NCI-H774 (cell line): ENCODE results near the gene LPIN1.

ENCODE experiments used
- DNase-seq: peaks from one replicate; lab custom pipeline; 2025; lab: John Stamatoyannopoulos, UW

The LPIN1 gene

GRCh38 chr2:11866358-11867335 lies 120.2 kb downstream of the LPIN1 start:
- DNase-seq, result peak; percentile 44

GRCh38 chr2:11867926-11868325 lies 121.5 kb downstream of the LPIN1 start:
- peak; percentile 3 for DNase-seq

- DNase-seq, result no peak
Measured at GRCh38 chr2:11869391-11869991, 123.1 kb downstream of the LPIN1 start.

GRCh38 chr2:11870064-11870463 lies 123.6 kb downstream of the LPIN1 start:
- no peak for DNase-seq

- DNase-seq, result no peak
Measured at GRCh38 chr2:11870584-11870983, 124.2 kb downstream of the LPIN1 start.

- DNase-seq, result no peak
Measured at GRCh38 chr2:11871421-11871820, 125.0 kb downstream of the LPIN1 start.

- no peak for DNase-seq
Measured at GRCh38 chr2:11872247-11872947, 126.0 kb downstream of the LPIN1 start.

- DNase-seq, result no peak
Measured at GRCh38 chr2:11872948-11873269, 126.5 kb downstream of the LPIN1 start.

- no peak for DNase-seq
Measured at GRCh38 chr2:11873356-11874154, 127.1 kb downstream of the LPIN1 start.

- DNase-seq, result no peak
Measured at GRCh38 chr2:11874861-11875260, 128.4 kb downstream of the LPIN1 start.

GRCh38 chr2:11875481-11875880 lies 129.0 kb downstream of the LPIN1 start:
- no peak for DNase-seq

- DNase-seq, result no peak
Measured at GRCh38 chr2:11876436-11876835, 130.0 kb downstream of the LPIN1 start.

- DNase-seq, result no peak
Measured at GRCh38 chr2:11876889-11877288, 130.5 kb downstream of the LPIN1 start.
